Left renal pelvis (tissue), 4 donors: ENCODE measurements around the gene VWF. TPM values are rescaled to one million over a fixed set of nuclear protein-coding genes. Genes with fewer than 3 reads are reported as not detected.

Source experiments
- DNase-seq, 4 donors: peaks; one replicate each; pipeline ENCODE4 v3.0.0-alpha.2; 2013; ENCODE audit warnings: low read depth in 4 of 4, low spot score in 3 of 4
- polyA plus RNA-seq, 4 donors: library from polyadenylated mRNA; unstranded; fragments of 120-200 nt; gene quantifications; one replicate each; pipeline ENCODE4 v1.2.1, GENCODE V29; 2013; ENCODE audit not compliant: insufficient read length in 4 of 4

The VWF gene
- polyA plus RNA-seq, 4 donors = 7.9 to 19.3 (median 18.5) TPM

DNA sequence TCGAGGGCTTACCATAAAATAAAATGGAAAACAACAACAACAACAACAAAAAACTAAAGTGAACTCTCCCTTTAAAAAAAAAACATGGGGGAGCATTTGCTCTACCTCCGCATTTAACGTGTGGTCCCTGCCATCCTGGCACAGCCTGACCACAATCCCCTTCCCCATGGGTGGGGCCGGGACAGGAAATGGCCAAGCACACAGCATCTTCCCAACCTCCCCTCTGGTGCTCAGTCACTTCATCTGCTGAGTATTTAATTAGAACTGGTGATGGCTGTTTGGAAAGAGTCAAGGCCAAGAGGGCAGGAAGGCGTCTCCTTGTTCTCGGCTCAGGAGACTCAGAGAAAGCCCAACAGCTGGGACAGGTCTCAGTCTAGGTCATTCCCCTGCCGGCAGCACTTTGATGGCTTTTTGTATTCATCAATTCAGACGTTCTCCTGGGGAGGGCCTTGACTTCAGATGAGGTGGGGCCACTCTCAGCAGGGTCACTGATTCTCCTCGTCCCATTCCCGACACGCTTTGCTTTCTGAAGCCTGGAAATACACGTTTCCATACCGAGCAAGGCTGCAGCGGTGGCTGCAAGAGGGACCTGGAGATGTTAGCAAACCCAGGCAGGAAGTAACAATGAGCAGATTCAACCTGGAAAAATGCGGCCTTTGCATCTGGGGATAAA is 223.8 kb downstream of the VWF start:
- no peak for DNase-seq

DNA sequence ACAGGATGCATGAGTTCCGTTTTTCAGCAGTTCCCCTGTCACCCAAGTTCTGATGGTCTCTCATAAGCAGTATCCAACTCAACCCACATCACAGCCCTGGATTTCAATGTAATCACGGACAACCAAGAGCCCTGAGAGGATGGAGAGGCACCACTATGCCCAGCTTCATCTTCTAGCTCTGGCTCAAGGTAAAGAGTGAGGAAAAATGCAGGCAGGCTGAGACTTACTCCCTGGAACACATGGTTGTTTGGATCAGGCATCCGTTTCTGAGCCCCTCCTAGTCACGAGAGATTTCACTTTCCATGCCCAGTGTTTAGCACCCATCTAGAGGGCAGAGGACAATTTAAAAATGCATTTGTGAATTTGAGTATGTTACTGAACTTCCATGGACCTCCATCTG is 224.4 kb downstream of the VWF start:
- DNase-seq = no peak

DNA sequence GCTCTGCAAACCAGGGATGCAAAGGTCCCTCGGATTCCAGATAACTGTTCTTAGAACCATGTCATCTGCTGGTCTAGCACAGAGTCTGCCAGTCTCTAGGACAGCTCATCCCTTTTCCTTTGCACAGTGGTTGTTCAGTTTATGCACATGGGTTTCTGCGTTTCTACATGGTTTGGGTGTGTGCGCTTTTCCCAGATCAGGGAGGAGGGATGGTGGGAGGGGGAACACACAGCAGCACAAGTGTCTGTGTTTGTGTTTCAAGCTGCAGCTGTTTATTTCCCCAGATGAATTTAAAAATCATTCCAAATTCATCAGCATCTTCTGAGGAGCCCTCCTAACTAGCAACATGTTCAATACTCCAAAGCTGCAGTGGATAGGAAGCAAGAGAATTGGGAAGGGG is 224.8 kb downstream of the VWF start:
- no peak for DNase-seq

DNA sequence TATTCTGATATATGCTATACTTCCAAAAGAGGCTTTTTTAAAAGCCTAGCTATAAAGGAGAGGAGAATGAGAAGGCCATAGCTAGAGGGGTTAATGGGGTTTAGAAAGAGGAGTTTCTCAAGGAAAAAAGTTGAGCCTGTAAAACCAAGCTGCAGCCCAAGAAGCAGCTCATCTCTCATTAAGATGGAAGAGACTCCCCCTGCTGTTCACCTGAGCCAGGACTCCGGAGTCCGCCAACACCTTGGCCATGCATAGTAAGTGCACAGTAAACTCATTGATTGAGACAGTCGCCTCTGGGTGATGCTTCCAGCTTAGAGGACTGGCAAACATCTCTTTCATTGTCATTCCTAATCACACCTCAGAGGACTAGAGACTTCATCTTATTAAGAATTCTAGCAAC is 225.6 kb downstream of the VWF start:
- DNase-seq = no peak

Other genes starting within 250 kb of the VWF start
- 1 to 10 TPM; 1.8 to 4.0 (median 3.7) TPM for gene ANO2, start 179.4 kb downstream of the VWF start, polyA plus RNA-seq
- 100 to 1,000 TPM in 3 of 4 donors, 10 to 100 TPM in 1; 22.1 to 195 (median 183) TPM for gene CD9, start 75.7 kb upstream of the VWF start, polyA plus RNA-seq
- gene PLEKHG6, start 186.0 kb upstream of the VWF start, polyA plus RNA-seq = 1 to 10 TPM; 1.1 to 7.5 (median 4.7) TPM
- gene TNFRSF1A, start 217.4 kb upstream of the VWF start, polyA plus RNA-seq = 100 to 1,000 TPM in 2 of 4 donors, 10 to 100 TPM in 2; 82.1 to 173 (median 109) TPM